ENCODE data around the gene KIAA0232.

GRCh38 chr4:6779667-6780565 is 2.6 kb upstream of the KIAA0232 start:
- no peak for TF ChIP-seq SP1 (IDR thresholded peaks at IDR 0.05)
- no peak for TF ChIP-seq SUZ12 (IDR thresholded peaks at IDR 0.05)

Data from HEK293T (cell line).